Osteoblast (primary cell): Measurements from ENCODE around the gene DNAJC1. TPM values are rescaled to one million over a fixed set of nuclear protein-coding genes. Genes with fewer than 3 reads are reported as not detected.

Source experiments
- DNase-seq: peaks from one replicate; pipeline ENCODE4 v3.0.0; 2011; ENCODE audit warnings: low spot score, mixed read lengths; ENCODE audit not compliant: insufficient read length; ENCODE audit errors: missing footprints
- H2AFZ ChIP-seq: 2 replicates; pipeline ENCODE4 v1.6.0; 2011; ENCODE audit warnings: mild to moderate bottlenecking, low read length
- H3K27ac ChIP-seq: 2 replicates; pipeline ENCODE4 v1.5.1; 2011; ENCODE audit warnings: mild to moderate bottlenecking, low read depth, low read length, moderate library complexity
- H3K27me3 ChIP-seq: 2 replicates; pipeline ENCODE4 v1.6.0; 2012; ENCODE audit warnings: mild to moderate bottlenecking, control low read depth, inconsistent platforms, low read length, moderate library complexity; ENCODE audit not compliant: insufficient read depth
- H3K36me3 ChIP-seq: 2 replicates; pipeline ENCODE4 v1.5.1; 2011; ENCODE audit warnings: mild to moderate bottlenecking, low read length, control low read depth, moderate library complexity; ENCODE audit not compliant: insufficient read depth
- H3K4me1 ChIP-seq: 2 replicates; pipeline ENCODE4 v1.5.1; 2011; ENCODE audit warnings: mild to moderate bottlenecking, low read length, control low read depth, moderate library complexity; ENCODE audit not compliant: insufficient read depth
- H3K4me2 ChIP-seq: 2 replicates; pipeline ENCODE4 v1.6.0; 2011; ENCODE audit warnings: mild to moderate bottlenecking, low read length; ENCODE audit not compliant: insufficient read depth
- H3K4me3 ChIP-seq: fragments of 200-600 bp; sonication (generic); 3 replicates; pipeline ENCODE4 v1.5.1; 2012; ENCODE audit warnings: mild to moderate bottlenecking, low read length, inconsistent platforms; ENCODE audit not compliant: insufficient read depth
- H3K79me2 ChIP-seq: 2 replicates; pipeline ENCODE4 v1.6.0; 2012; ENCODE audit warnings: mild to moderate bottlenecking, low read length, control low read depth, inconsistent platforms; ENCODE audit not compliant: insufficient read depth
- H3K9me3 ChIP-seq: 2 replicates; pipeline ENCODE4 v1.5.1; 2011; ENCODE audit warnings: low read depth, low read length, control low read depth
- H4K20me1 ChIP-seq: 2 replicates; pipeline ENCODE4 v1.6.0; 2012; ENCODE audit warnings: mild to moderate bottlenecking, low read length, control low read depth; ENCODE audit not compliant: insufficient read depth
- CTCF ChIP-seq: IDR thresholded peaks from 2 replicates; pipeline ENCODE4 v1.5.1; 2011; ENCODE audit warnings: mild to moderate bottlenecking, low read depth, low read length, moderate library complexity; ENCODE audit errors: extremely low read depth
- total RNA-seq: library from RNA; depleted of rRNA; stranded (reverse); fragments of >200 nt; gene quantifications from 2 replicates; pipeline ENCODE4 v1.2.3, GENCODE V29; 2012

DNAJC1 gene
- total RNA-seq, 1 donor = 83.2 TPM

- no peak overlapping the region for H2AFZ ChIP-seq
- no peaks in the 10 kb centered on the region for H3K9me3 ChIP-seq
- no peak for TF ChIP-seq CTCF
- H4K20me1 ChIP-seq = no peaks in the 10 kb centered on the region
- no peaks in the 10 kb centered on the region for H3K27me3 ChIP-seq
- H3K79me2 ChIP-seq = no peaks in the 10 kb centered on the region
- no peaks in the 10 kb centered on the region for H3K36me3 ChIP-seq
- H3K27ac ChIP-seq = no peak overlapping the region
- H3K4me2 ChIP-seq = no peak overlapping the region
- no peak for DNase-seq
- H3K4me3 ChIP-seq = no peak overlapping the region
- no peaks in the 10 kb centered on the region for H3K4me1 ChIP-seq
Measured at GRCh38 chr10:21776883-21777282, 226.6 kb downstream of the DNAJC1 start.

DNA sequence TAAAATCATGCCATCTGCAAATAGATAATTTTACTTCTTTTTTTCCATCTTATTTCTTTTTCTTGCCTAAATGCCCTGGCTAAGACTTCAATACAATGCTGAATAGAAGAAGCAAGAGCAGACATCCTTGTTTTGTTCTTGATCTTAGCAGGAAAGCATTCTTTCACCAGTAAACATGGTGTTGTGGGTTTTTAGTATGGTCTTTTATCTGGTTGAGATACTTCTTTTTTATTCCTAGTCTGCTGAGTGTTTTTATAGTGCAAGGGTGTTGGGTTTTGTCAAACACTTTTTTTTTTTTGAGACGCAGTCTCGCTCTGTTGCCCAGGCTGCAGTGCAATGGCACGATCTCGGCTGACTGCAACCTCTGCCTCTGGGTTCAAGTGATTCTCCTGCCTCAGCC lies 232.3 kb downstream of the DNAJC1 start:
- Histone ChIP-seq H3K4me3 (no peak overlapping the region), H3K4me1 (no peaks in the 10 kb centered on the region), H3K27ac (no peak overlapping the region), H3K9me3 (no peaks in the 10 kb centered on the region), H3K36me3 (no peaks in the 10 kb centered on the region), H3K27me3 (no peaks in the 10 kb centered on the region), H2AFZ (no peak overlapping the region), H4K20me1 (no peaks in the 10 kb centered on the region), H3K4me2 (no peak overlapping the region), H3K79me2 (no peaks in the 10 kb centered on the region)
- no peak for TF ChIP-seq CTCF
- DNase-seq = no peak

DNA sequence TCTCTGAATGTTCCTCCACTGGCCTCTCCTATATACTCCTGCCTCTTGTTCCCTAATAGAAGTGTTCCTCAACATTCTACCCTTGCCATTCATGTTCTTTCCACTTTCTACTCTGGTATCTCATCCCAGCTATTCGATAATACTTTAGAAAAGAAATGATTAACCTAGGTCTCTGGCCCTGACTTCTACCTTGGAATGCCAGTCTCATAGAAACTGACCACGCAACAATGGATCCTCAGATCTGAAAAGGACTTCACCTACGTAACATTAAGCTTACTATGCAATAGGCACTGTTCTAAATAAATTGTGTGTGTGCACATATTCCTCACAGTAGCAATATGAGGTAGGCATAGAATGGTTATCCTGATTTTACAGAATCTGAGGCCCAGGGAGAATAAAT lies 234.5 kb downstream of the DNAJC1 start:
- no peak for TF ChIP-seq CTCF
- no peak for DNase-seq
- no peak overlapping the region for H3K4me2 ChIP-seq
- H4K20me1 ChIP-seq = no peaks in the 10 kb centered on the region
- no peaks in the 10 kb centered on the region for H3K4me1 ChIP-seq
- H3K27me3 ChIP-seq = no peaks in the 10 kb centered on the region
- H3K9me3 ChIP-seq = no peaks in the 10 kb centered on the region
- no peaks in the 10 kb centered on the region for H3K79me2 ChIP-seq
- no peak overlapping the region for H3K4me3 ChIP-seq
- no peak overlapping the region for H3K27ac ChIP-seq
- no peak overlapping the region for H2AFZ ChIP-seq
- H3K36me3 ChIP-seq = no peaks in the 10 kb centered on the region

DNA sequence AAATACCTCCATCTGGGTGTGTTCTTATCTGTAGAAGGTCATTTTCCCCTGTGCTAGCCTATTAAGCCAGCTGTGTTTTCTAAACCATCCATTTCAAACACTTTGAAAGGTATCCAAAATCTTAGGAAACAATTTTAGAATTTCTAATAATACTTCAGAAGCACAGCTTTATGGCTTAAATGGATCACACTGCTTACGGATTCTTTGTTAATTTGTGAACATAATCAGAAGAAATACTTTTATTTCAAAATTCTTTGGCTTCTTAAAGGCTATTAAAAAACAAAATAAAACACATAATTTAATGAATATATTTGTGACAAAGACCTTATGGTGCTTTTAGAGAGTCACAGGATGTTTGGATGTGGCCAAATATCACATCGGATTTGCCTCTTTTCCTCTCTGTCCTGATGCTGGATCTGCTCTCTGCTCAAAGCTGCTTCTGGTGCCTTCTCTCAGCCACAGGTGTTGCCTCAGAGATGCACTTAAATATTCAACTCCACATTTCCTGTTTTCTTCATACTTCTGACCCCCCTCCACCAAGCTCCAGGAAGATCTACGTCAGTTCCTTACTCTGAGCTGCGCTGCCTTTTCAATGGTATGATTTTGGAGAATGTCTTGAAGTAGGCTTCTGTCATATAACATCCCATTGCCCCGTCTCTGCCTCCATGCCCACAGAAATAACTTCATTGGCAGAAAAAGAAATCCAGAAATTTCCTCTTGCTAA lies 238.9 kb downstream of the DNAJC1 start:
- Histone ChIP-seq H3K79me2 (no peaks in the 10 kb centered on the region), H3K27ac (no peak overlapping the region), H4K20me1 (no peaks in the 10 kb centered on the region), H3K4me2 (no peak overlapping the region), H3K27me3 (no peaks in the 10 kb centered on the region), H2AFZ (no peak overlapping the region), H3K4me1 (no peaks in the 10 kb centered on the region), H3K9me3 (no peaks in the 10 kb centered on the region), H3K4me3 (no peak overlapping the region), H3K36me3 (no peaks in the 10 kb centered on the region)
- DNase-seq = no peak
- TF ChIP-seq CTCF = no peak
